GM12878 (cell line): Measurements from ENCODE around the gene DHCR24. TPM values are rescaled to one million over a fixed set of nuclear protein-coding genes. Genes with fewer than 3 reads are reported as not detected.

Source experiments
- ATAC-seq: fragments of 200-7000 bp; cut with Tn5 transposase; 3 replicates; pipeline ENCODE4 v1.9.1; 2020; ENCODE audit warnings: mild to moderate bottlenecking, moderate library complexity
- BruUV-seq: library from RNA; stranded (reverse); fragments of 400-500 nt; replicated peaks from 2 replicates; lab custom pipeline; 2021; lab: Mats Ljungman, UMichigan
- CTCF ChIA-PET: fragments of 300-600 bp; sonication (Branson Sonifier 250); formaldehyde crosslinking; extraction: SDS; loops from one replicate; lab custom pipeline; 2021; ENCODE audit warnings: inconsistent platforms; lab: Yijun Ruan, JAX
- POLR2A ChIA-PET: fragments of 350-600 bp; formaldehyde crosslinking; extraction: SDS; loops from one replicate; lab custom pipeline; 2021; ENCODE audit warnings: inconsistent platforms; lab: Charles Lee
- RAD21 ChIA-PET: fragments of 300-600 bp; sonication (Branson Sonifier 250); formaldehyde crosslinking; loops from one replicate; lab custom pipeline; 2023; ENCODE audit warnings: antibody characterized with exemption; ENCODE audit not compliant: unreplicated experiment; lab: Charles Lee
- SMC1A ChIA-PET: fragments of 300-600 bp; sonication (Branson Sonifier 250); formaldehyde crosslinking; loops from one replicate; lab custom pipeline; 2023; ENCODE audit not compliant: unreplicated experiment, uncharacterized antibody; lab: Charles Lee
- DNase-seq: peaks from one replicate; pipeline ENCODE4 v3.0.0-alpha.2; 2011; ENCODE audit warnings: low read depth, low spot score
- FAIRE-seq: peaks from 3 replicates; lab custom pipeline; 2011; peaks lifted over from hg19 to GRCh38; lab: Jason Lieb, UNC
- H2AFZ ChIP-seq: 2 replicates; pipeline ENCODE4 v1.6.0; 2011; ENCODE audit warnings: low read depth, low read length, control low read depth; ENCODE audit not compliant: control insufficient read depth
- H3K27ac ChIP-seq: 2 replicates; pipeline ENCODE4 v1.5.1; 2011; ENCODE audit warnings: control low read depth; ENCODE audit not compliant: control insufficient read depth, insufficient read depth
- H3K27me3 ChIP-seq, 2 experiments: replicated peaks in 1 of 2; 2 replicates each; pipeline versions ENCODE4 v1.6.0 to v1.6.1; 2011; ENCODE audit warnings: low read length in 1 of 2; ENCODE audit not compliant: control insufficient read depth in 2 of 2, insufficient read depth in 2 of 2
- H3K36me3 ChIP-seq, 2 experiments: 2 replicates each; pipeline ENCODE4 v1.5.1; 2011; ENCODE audit warnings: low read length in 1 of 2; ENCODE audit not compliant: control insufficient read depth in 2 of 2, insufficient read depth in 2 of 2
- H3K4me1 ChIP-seq: 2 replicates; pipeline ENCODE4 v1.6.1; 2011; ENCODE audit warnings: mild to moderate bottlenecking, low read length, moderate library complexity, mixed read lengths; ENCODE audit not compliant: control insufficient read depth, insufficient read depth
- H3K4me2 ChIP-seq: 2 replicates; pipeline ENCODE4 v1.6.0; 2011; ENCODE audit warnings: control low read depth; ENCODE audit not compliant: control insufficient read depth, insufficient read depth
- H3K4me3 ChIP-seq: fragments of 200-600 bp; sonication (generic); 2 replicates; pipeline ENCODE4 v1.5.1; 2016
- H3K79me2 ChIP-seq: 2 replicates; pipeline ENCODE4 v1.6.0; 2011; ENCODE audit warnings: low read length; ENCODE audit not compliant: control insufficient read depth, insufficient read depth
- H3K9ac ChIP-seq: 2 replicates; pipeline ENCODE4 v1.8.0; 2011; ENCODE audit warnings: low read length, control low read depth, mixed read lengths; ENCODE audit not compliant: control insufficient read depth, insufficient read depth
- H3K9me3 ChIP-seq: replicated peaks from 3 replicates; pipeline ENCODE4 v1.5.1; 2011; ENCODE audit warnings: mild to moderate bottlenecking, low read length; ENCODE audit not compliant: control insufficient read depth, insufficient read depth
- H4K20me1 ChIP-seq: 2 replicates; pipeline ENCODE4 v1.6.0; 2011; ENCODE audit not compliant: control insufficient read depth, insufficient read depth
- BCL11A ChIP-seq: IDR thresholded peaks from 2 replicates; pipeline ENCODE4 v1.6.1; 2011; ENCODE audit warnings: low read depth, low read length
- CEBPB ChIP-seq, 2 experiments: fragments of 150-350 bp in 1 of 2; IDR thresholded peaks; 2 replicates each; pipeline ENCODE4 v1.6.1; 2012 to 2014; ENCODE audit warnings: low read depth in 2 of 2, low read length in 2 of 2, borderline replicate concordance in 1 of 2, inconsistent platforms in 1 of 2
- CTCF ChIP-seq, 3 experiments: IDR thresholded peaks in 2 of 3; conservative IDR thresholded peaks in 1 of 3; 2 replicates each; pipeline ENCODE4 v1.5.1; 2011; ENCODE audit warnings: low read depth in 3 of 3, low read length in 3 of 3, mild to moderate bottlenecking in 3 of 3, control low read depth in 2 of 3, moderate library complexity in 2 of 3, inconsistent platforms in 1 of 3, mixed read lengths in 1 of 3; ENCODE audit not compliant: control insufficient read depth in 2 of 3, insufficient read depth in 1 of 3; ENCODE audit errors: extremely low read depth in 1 of 3
- CUX1 ChIP-seq: IDR thresholded peaks from 2 replicates; pipeline ENCODE4 v1.6.1; 2012; ENCODE audit warnings: improper control_type of control experiment, low read depth, low read length; ENCODE audit not compliant: insufficient replicate concordance
- FOS ChIP-seq: IDR thresholded peaks from 3 replicates; pipeline ENCODE4 v1.6.1; 2011; ENCODE audit warnings: borderline replicate concordance; ENCODE audit not compliant: insufficient read length; ENCODE audit errors: extremely low read depth
- HCFC1 ChIP-seq: fragments of 150-350 bp; IDR thresholded peaks from 2 replicates; pipeline ENCODE4 v1.6.1; 2014; ENCODE audit warnings: low read length
- IKZF2 ChIP-seq, 2 experiments: fragments of 450-650 bp; IDR thresholded peaks; 2 replicates each; pipeline ENCODE4 v1.6.1; 2017; ENCODE audit warnings: mild to moderate bottlenecking in 2 of 2, moderate library complexity in 2 of 2
- MXI1 ChIP-seq: fragments of 150-350 bp; IDR thresholded peaks from 2 replicates; pipeline ENCODE4 v1.6.1; 2011; ENCODE audit warnings: low read depth, mild to moderate bottlenecking, inconsistent platforms, low read length, improper control_type of control experiment
- MYC ChIP-seq: IDR thresholded peaks from 2 replicates; pipeline ENCODE4 v1.6.1; 2011; ENCODE audit warnings: mild to moderate bottlenecking, low read length, moderate library complexity, inconsistent platforms; ENCODE audit not compliant: insufficient read depth, insufficient replicate concordance, insufficient read length, severe bottlenecking
- RCOR1 ChIP-seq: conservative IDR thresholded peaks from 2 replicates; pipeline ENCODE4 v1.6.1; 2012; ENCODE audit warnings: low read depth, low read length, improper control_type of control experiment
- WGBS: methylation state at CpG from one replicate; pipeline ENCODE4 v1.1.6; 2016; ENCODE audit warnings: low lambda C conversion rate; ENCODE audit not compliant: insufficient replicate concordance, insufficient coverage; ENCODE audit errors: missing lambda C conversion rate; 5-methylcytosine and 5-hydroxymethylcytosine counted together
- in situ Hi-C: fragments of 300-500 bp; cut with MboI; formaldehyde crosslinking; loops from 9 replicates; pipeline ENCODE4 v1.14.3; 2018; ENCODE audit warnings: mixed read lengths
- intact Hi-C: fragments of 100-400 bp; cut with micrococcal nuclease; formaldehyde crosslinking; loops from one replicate; pipeline ENCODE4 v1.14.2; 2022; ENCODE audit not compliant: unreplicated experiment
- polyA plus RNA-seq, 11 experiments: library from polyadenylated mRNA; depleted of rRNA in 4 of 11; unstranded in 6 of 11; stranded (reverse) in 5 of 11; fragments of >200 nt; fragmentation: Nextera tagmentation in 4 of 11; fragmentation: Illumina TruSeq in 1 of 11; extraction: Ambion mirVana in 4 of 11; extraction: Trizol in 1 of 11; gene quantifications; 1 replicate in 1 of 11; 2 replicates in 10 of 11; pipeline versions ENCODE4 v1.2.1 to v1.2.3, GENCODE V29; 2011 to 2016; ENCODE audit warnings: inconsistent platforms in 2 of 11, missing spikeins in 2 of 11, low read depth in 1 of 11
- total RNA-seq, 4 experiments: library from RNA; depleted of rRNA in 3 of 4; stranded (reverse); fragments of >200 nt in 3 of 4; fragmentation: Illumina TruSeq in 1 of 4; extraction: Trizol in 1 of 4; gene quantifications; 2 replicates each; pipeline versions ENCODE4 v1.2.1 to v1.2.3, GENCODE V29; 2013 to 2021
- TF ChIP-seq, protein P1 (sequence below): fragments of 450-650 bp; IDR thresholded peaks from 2 replicates; pipeline ENCODE4 v1.6.1; 2017; ENCODE audit warnings: mild to moderate bottlenecking, low read depth, inconsistent platforms; ENCODE audit not compliant: poor library complexity, severe bottlenecking
- TF ChIP-seq, protein P2 (sequence below): IDR thresholded peaks from 2 replicates; pipeline ENCODE4 v1.6.1; 2012; ENCODE audit warnings: low read depth, low read length, improper control_type of control experiment

DHCR24 gene
- total and polyA plus RNA-seq, 10 of the 15 experiments (the other 5 are each of a cell fraction or from before 2014, with no cell fraction given): 23.3 to 169 (median 120) TPM

- BruUV-seq: no TSS peak
- CTCF ChIA-PET: no interaction called here
- no peak for FAIRE-seq
Measured at GRCh38 chr1:54842963-54843362, 44.0 kb downstream of the DHCR24 start.

More at GRCh38 chr1:54842963-54843362, 44.0 kb downstream of the DHCR24 start:
- H2AFZ ChIP-seq: no peak overlapping the region
- no peaks in the 10 kb centered on the region for H4K20me1 ChIP-seq
- WGBS: 87% methylated on average over 9 of the region's 9 CpGs
- no peaks in the 10 kb centered on the region; a peak in 1 of 4 replicates for H3K36me3 ChIP-seq
- in situ Hi-C loops: no loop called here
- H3K4me3 ChIP-seq: no peak overlapping the region
- no peak for ATAC-seq
- no peaks in the 10 kb centered on the region for H3K4me1 ChIP-seq
- no peaks in the 10 kb centered on the region for H3K9me3 ChIP-seq
- ChIA-PET SMC1A (no interaction called here), POLR2A (no interaction called here)
- H3K27ac ChIP-seq: no peak overlapping the region
- intact Hi-C loops: no loop called here
- no peak for DNase-seq
- H3K27me3 ChIP-seq: no peaks in the 10 kb centered on the region
- H3K79me2 ChIP-seq: no peaks in the 10 kb centered on the region
- H3K4me2 ChIP-seq: no peak overlapping the region
- no peak overlapping the region for H3K9ac ChIP-seq
- TF ChIP-seq BCL11A: no peak
- TF ChIP-seq IKZF2 (IDR thresholded peaks at IDR 0.05): no peak
- TF ChIP-seq MXI1: no peak
- TF ChIP-seq FOS: no peak
- TF ChIP-seq CEBPB (IDR thresholded peaks at IDR 0.05; ENCODE audit: borderline replicate concordance in 1 of 2, low read depth in 2 of 2, low read length in 2 of 2): no peak
- TF ChIP-seq CUX1: no peak
- TF ChIP-seq, protein P1, sequence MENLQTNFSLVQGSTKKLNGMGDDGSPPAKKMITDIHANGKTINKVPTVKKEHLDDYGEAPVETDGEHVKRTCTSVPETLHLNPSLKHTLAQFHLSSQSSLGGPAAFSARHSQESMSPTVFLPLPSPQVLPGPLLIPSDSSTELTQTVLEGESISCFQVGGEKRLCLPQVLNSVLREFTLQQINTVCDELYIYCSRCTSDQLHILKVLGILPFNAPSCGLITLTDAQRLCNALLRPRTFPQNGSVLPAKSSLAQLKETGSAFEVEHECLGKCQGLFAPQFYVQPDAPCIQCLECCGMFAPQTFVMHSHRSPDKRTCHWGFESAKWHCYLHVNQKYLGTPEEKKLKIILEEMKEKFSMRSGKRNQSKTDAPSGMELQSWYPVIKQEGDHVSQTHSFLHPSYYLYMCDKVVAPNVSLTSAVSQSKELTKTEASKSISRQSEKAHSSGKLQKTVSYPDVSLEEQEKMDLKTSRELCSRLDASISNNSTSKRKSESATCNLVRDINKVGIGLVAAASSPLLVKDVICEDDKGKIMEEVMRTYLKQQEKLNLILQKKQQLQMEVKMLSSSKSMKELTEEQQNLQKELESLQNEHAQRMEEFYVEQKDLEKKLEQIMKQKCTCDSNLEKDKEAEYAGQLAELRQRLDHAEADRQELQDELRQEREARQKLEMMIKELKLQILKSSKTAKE: no peak
- TF ChIP-seq MYC: no peak
- TF ChIP-seq, protein P2, sequence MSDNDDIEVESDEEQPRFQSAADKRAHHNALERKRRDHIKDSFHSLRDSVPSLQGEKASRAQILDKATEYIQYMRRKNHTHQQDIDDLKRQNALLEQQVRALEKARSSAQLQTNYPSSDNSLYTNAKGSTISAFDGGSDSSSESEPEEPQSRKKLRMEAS: no peak
- no peak for TF ChIP-seq HCFC1
- TF ChIP-seq RCOR1: no peak
- TF ChIP-seq CTCF (IDR thresholded peaks at IDR 0.05 in 2 of 3, conservative IDR thresholded peaks at IDR 0.05 in 1 of 3; ENCODE audit: control insufficient read depth in 2 of 3, extremely low read depth in 1 of 3, insufficient read depth in 1 of 3, low read depth in 3 of 3, low read length in 3 of 3): no peak
- TF ChIP-seq, all 136 proteins: peak for 0
- RAD21 ChIA-PET: no interaction called here
